Naive thymus-derived CD4-positive, alpha-beta T cell (primary cell): Measurements from ENCODE around the gene MPPED1. TPM values are rescaled to one million over a fixed set of nuclear protein-coding genes. Genes with fewer than 3 reads are reported as not detected.
A peak's percentile ranks its signal among the peaks of the same experiment; 100 is the strongest.

ENCODE experiments used
- ATAC-seq: fragments of 150-1000 bp; cut with Tn5 transposase; 2 replicates; pipeline ENCODE4 v1.10.0; 2021; ENCODE audit warnings: mild to moderate bottlenecking, moderate library complexity
- CTCF ChIA-PET: fragments of 350-600 bp; sonication (Branson Sonifier 250); formaldehyde crosslinking; loops from one replicate; lab custom pipeline; 2021; ENCODE audit warnings: antibody characterized with exemption; lab: Charles Lee
- POLR2A ChIA-PET: fragments of 350-600 bp; sonication (Branson Sonifier 250); formaldehyde crosslinking; loops from one replicate; lab custom pipeline; 2021; ENCODE audit warnings: antibody characterized with exemption, inconsistent platforms; lab: Charles Lee
- DNase-seq, 9 donors: peaks; one replicate each; pipeline versions ENCODE4 v3.0.0 to v3.0.0-alpha.2; 2020 to 2022; ENCODE audit warnings: mixed read lengths in 1 of 9
- H3K27ac ChIP-seq: one replicate; pipeline ENCODE4 v1.7.0; 2013; ENCODE audit warnings: mild to moderate bottlenecking, low read depth, low read length, moderate library complexity
- H3K27me3 ChIP-seq, 2 donors: one replicate each; pipeline ENCODE4 v1.7.0; 2013; ENCODE audit warnings: low read length in 2 of 2, mild to moderate bottlenecking in 2 of 2, moderate library complexity in 2 of 2; ENCODE audit not compliant: control insufficient read depth in 2 of 2, insufficient read depth in 2 of 2
- H3K36me3 ChIP-seq, 3 experiments: 1 replicate in 2 of 3; 2 replicates in 1 of 3; pipeline ENCODE4 v1.7.0; 2013; ENCODE audit warnings: low read length in 3 of 3, mild to moderate bottlenecking in 3 of 3, moderate library complexity in 1 of 3; ENCODE audit not compliant: insufficient read depth in 3 of 3, control insufficient read depth in 2 of 3
- H3K4me1 ChIP-seq, 2 donors: one replicate each; pipeline ENCODE4 v1.7.0; 2013; ENCODE audit warnings: low read length in 2 of 2, mild to moderate bottlenecking in 2 of 2, moderate library complexity in 1 of 2; ENCODE audit not compliant: control insufficient read depth in 2 of 2, insufficient read depth in 2 of 2
- H3K4me3 ChIP-seq: 2 replicates; pipeline ENCODE4 v1.7.0; 2013; ENCODE audit warnings: mild to moderate bottlenecking, low read length
- H3K9me3 ChIP-seq, 3 experiments: 1 replicate in 2 of 3; 2 replicates in 1 of 3; pipeline ENCODE4 v1.7.0; 2013; ENCODE audit warnings: low read length in 3 of 3; ENCODE audit not compliant: control insufficient read depth in 2 of 3
- H3K27ac Mint-ChIP-seq, 9 donors: one replicate each; pipeline ENCODE4 v1.8.0; 2020 to 2022; ENCODE audit warnings: mixed read lengths in 9 of 9, mild to moderate bottlenecking in 8 of 9, moderate library complexity in 5 of 9, inconsistent platforms in 2 of 9
- H3K27me3 Mint-ChIP-seq, 5 donors: one replicate each; pipeline ENCODE4 v1.8.0; 2021 to 2022; ENCODE audit warnings: mixed read lengths in 5 of 5, mild to moderate bottlenecking in 1 of 5
- H3K36me3 Mint-ChIP-seq, 5 donors: one replicate each; pipeline ENCODE4 v1.8.0; 2020 to 2022; ENCODE audit warnings: mixed read lengths in 5 of 5, mild to moderate bottlenecking in 3 of 5, inconsistent platforms in 1 of 5
- H3K4me1 Mint-ChIP-seq, 7 donors: one replicate each; pipeline ENCODE4 v1.8.0; 2020 to 2022; ENCODE audit warnings: mixed read lengths in 7 of 7, mild to moderate bottlenecking in 3 of 7, inconsistent platforms in 1 of 7
- H3K4me3 Mint-ChIP-seq, 10 donors: one replicate each; pipeline ENCODE4 v1.8.0; 2020 to 2022; ENCODE audit warnings: mild to moderate bottlenecking in 10 of 10, mixed read lengths in 10 of 10, moderate library complexity in 6 of 10, inconsistent platforms in 2 of 10
- H3K9me3 Mint-ChIP-seq, 11 donors: one replicate each; pipeline ENCODE4 v1.8.0; 2020 to 2022; ENCODE audit warnings: mixed read lengths in 11 of 11, mild to moderate bottlenecking in 4 of 11, inconsistent platforms in 1 of 11, moderate library complexity in 1 of 11
- intact Hi-C, 2 donors: fragments of 100-400 bp; cut with micrococcal nuclease; formaldehyde crosslinking; loops; one replicate each; pipeline ENCODE4 v1.15.1; 2023
- polyA plus RNA-seq, 2 donors: library from polyadenylated mRNA; unstranded; fragments of 300-500 nt; fragmentation: Illumina TruSeq; gene quantifications; one replicate each; pipeline ENCODE4 v1.2.3, GENCODE V29; 2021
- total RNA-seq, 6 experiments: library from RNA in 5 of 6; stranded (reverse) in 5 of 6; gene quantifications; 1 replicate in 5 of 6; 2 replicates in 1 of 6; pipeline ENCODE4 v1.2.3 and lab custom pipeline; 2021 to 2026

The MPPED1 gene
- total and polyA plus RNA-seq, 7 experiments from 2014 or later = not detected

GRCh38 chr22:43434275-43434927 is 22.6 kb downstream of the MPPED1 start:
- H3K36me3 ChIP-seq = no peaks in the 10 kb centered on the region
- peaks cover 4 to 34% (median 23%) of the 10 kb centered on the region in 5 donors for H3K27me3 Mint-ChIP-seq
- H3K4me1 ChIP-seq = no peaks in the 10 kb centered on the region
- no peak overlapping the region for H3K4me3 Mint-ChIP-seq
- no peaks in the 10 kb centered on the region for H3K36me3 Mint-ChIP-seq
- ATAC-seq = no peak
- no peaks in the 10 kb centered on the region for H3K27me3 ChIP-seq
- intact Hi-C loops = no loop called here
- no peak overlapping the region for H3K27ac ChIP-seq
- no peak overlapping the region for H3K27ac Mint-ChIP-seq
- H3K9me3 Mint-ChIP-seq = no peaks in the 10 kb centered on the region
- no peaks in the 10 kb centered on the region for H3K9me3 ChIP-seq
- no peak for DNase-seq
- POLR2A ChIA-PET = no interaction called here
- CTCF ChIA-PET = no interaction called here
- no peak overlapping the region for H3K4me3 ChIP-seq
- H3K4me1 Mint-ChIP-seq = peaks cover 0 to 6% (median 0%) of the 10 kb centered on the region in 7 donors

GRCh38 chr22:43434928-43435311 is 23.1 kb downstream of the MPPED1 start:
- Mint-ChIP-seq H3K27ac (no peak overlapping the region), H3K27me3 (peaks cover 4 to 29% (median 18%) of the 10 kb centered on the region in 5 donors), H3K4me3 (no peak overlapping the region), H3K9me3 (no peaks in the 10 kb centered on the region), H3K4me1 (peaks cover 0 to 6% (median 0%) of the 10 kb centered on the region in 7 donors), H3K36me3 (no peaks in the 10 kb centered on the region)
- DNase-seq (no peak), ATAC-seq (no peak)
- Histone ChIP-seq H3K27ac (no peak overlapping the region), H3K9me3 (no peaks in the 10 kb centered on the region), H3K4me1 (no peaks in the 10 kb centered on the region), H3K36me3 (no peaks in the 10 kb centered on the region), H3K27me3 (no peaks in the 10 kb centered on the region), H3K4me3 (no peak overlapping the region)
- CTCF ChIA-PET = no interaction called here
- intact Hi-C loops = no loop called here
- POLR2A ChIA-PET = no interaction called here

GRCh38 chr22:43435851-43436811 is 24.3 kb downstream of the MPPED1 start:
- no peak for ATAC-seq
- intact Hi-C loops = no loop called here
- DNase-seq = no peak
- Mint-ChIP-seq H3K27me3 (peaks cover 4 to 21% (median 10%) of the 10 kb centered on the region in 5 donors), H3K4me3 (no peak overlapping the region), H3K4me1 (peaks cover 0 to 6% (median 0%) of the 10 kb centered on the region in 7 donors), H3K36me3 (no peaks in the 10 kb centered on the region), H3K9me3 (no peaks in the 10 kb centered on the region), H3K27ac (no peak overlapping the region)
- Histone ChIP-seq H3K4me1 (no peaks in the 10 kb centered on the region), H3K27me3 (no peaks in the 10 kb centered on the region), H3K4me3 (no peak overlapping the region), H3K27ac (no peak overlapping the region), H3K36me3 (no peaks in the 10 kb centered on the region), H3K9me3 (no peaks in the 10 kb centered on the region)
- CTCF ChIA-PET = no interaction called here
- POLR2A ChIA-PET = no interaction called here

GRCh38 chr22:43436868-43437267 is 25.1 kb downstream of the MPPED1 start:
- Mint-ChIP-seq H3K4me3 (no peak overlapping the region), H3K27me3 (peaks cover 0 to 17% (median 2%) of the 10 kb centered on the region in 5 donors), H3K36me3 (no peaks in the 10 kb centered on the region), H3K27ac (no peak overlapping the region), H3K4me1 (peaks cover 0 to 5% (median 0%) of the 10 kb centered on the region in 7 donors), H3K9me3 (no peaks in the 10 kb centered on the region)
- POLR2A ChIA-PET = no interaction called here
- Histone ChIP-seq H3K4me3 (no peak overlapping the region), H3K27ac (no peak overlapping the region), H3K36me3 (no peaks in the 10 kb centered on the region), H3K4me1 (no peaks in the 10 kb centered on the region), H3K9me3 (no peaks in the 10 kb centered on the region), H3K27me3 (no peaks in the 10 kb centered on the region)
- intact Hi-C loops = no loop called here
- CTCF ChIA-PET = no interaction called here
- ATAC-seq (no peak), DNase-seq (no peak)

GRCh38 chr22:43437871-43438475 is 26.2 kb downstream of the MPPED1 start:
- peaks cover 0 to 16% (median 4%) of the 10 kb centered on the region in 5 donors for H3K27me3 Mint-ChIP-seq
- no peaks in the 10 kb centered on the region for H3K9me3 Mint-ChIP-seq
- H3K9me3 ChIP-seq = no peaks in the 10 kb centered on the region
- no peak overlapping the region for H3K27ac ChIP-seq
- ATAC-seq (no peak), DNase-seq (no peak)
- H3K4me1 Mint-ChIP-seq = peaks cover 0 to 4% (median 0%) of the 10 kb centered on the region in 7 donors
- no peaks in the 10 kb centered on the region for H3K36me3 ChIP-seq
- H3K27ac Mint-ChIP-seq = peak overlapping the region in 1 of 9 donors; percentile 11
- ChIA-PET CTCF (no interaction called here), POLR2A (no interaction called here)
- no peaks in the 10 kb centered on the region for H3K4me1 ChIP-seq
- no peak overlapping the region for H3K4me3 Mint-ChIP-seq
- H3K27me3 ChIP-seq = no peaks in the 10 kb centered on the region
- intact Hi-C loops = no loop called here
- H3K36me3 Mint-ChIP-seq = no peaks in the 10 kb centered on the region
- H3K4me3 ChIP-seq = no peak overlapping the region

- ChIA-PET CTCF (no interaction called here), POLR2A (no interaction called here)
- peaks cover 0 to 4% (median 0%) of the 10 kb centered on the region in 7 donors for H3K4me1 Mint-ChIP-seq
- H3K9me3 Mint-ChIP-seq = no peaks in the 10 kb centered on the region
- H3K27ac ChIP-seq = no peak overlapping the region
- no peak overlapping the region for H3K4me3 ChIP-seq
- H3K36me3 ChIP-seq = no peaks in the 10 kb centered on the region
- H3K36me3 Mint-ChIP-seq = no peaks in the 10 kb centered on the region
- ATAC-seq = no peak
- DNase-seq = no peak
- intact Hi-C loops = no loop called here
- peaks cover 0 to 19% (median 7%) of the 10 kb centered on the region in 5 donors for H3K27me3 Mint-ChIP-seq
- no peaks in the 10 kb centered on the region for H3K9me3 ChIP-seq
- no peak overlapping the region for H3K4me3 Mint-ChIP-seq
- no peak overlapping the region for H3K27ac Mint-ChIP-seq
- no peaks in the 10 kb centered on the region for H3K4me1 ChIP-seq
- H3K27me3 ChIP-seq = no peaks in the 10 kb centered on the region
Measured at GRCh38 chr22:43438666-43439347, 27.0 kb downstream of the MPPED1 start.
